GM13976 (cell line): ENCODE measurements around the gene B4GALT2.

Experiments used
- DNase-seq: peaks from one replicate; pipeline ENCODE4 v3.0.0; 2012; ENCODE audit warnings: low spot score
- in situ Hi-C: fragments of 300-500 bp; cut with MboI; formaldehyde crosslinking; loops from one replicate; pipeline ENCODE4 v1.12.0; 2022; ENCODE audit warnings: low sequenced_read_pairs, mixed read lengths, inconsistent platforms; ENCODE audit not compliant: unreplicated experiment
- TF ChIP-seq, protein P1 (sequence below): IDR thresholded peaks from 2 replicates; pipeline ENCODE4 v1.5.1; 2012; ENCODE audit warnings: borderline replicate concordance, mild to moderate bottlenecking; ENCODE audit not compliant: insufficient read depth; ENCODE audit errors: extremely low read depth, missing control alignments, control extremely low read depth

Gene B4GALT2

GRCh38 chr1:43973981-43974442, 5.0 kb upstream of the B4GALT2 start:
- no peak for DNase-seq
- in situ Hi-C loops, result no loop called here

DNA sequence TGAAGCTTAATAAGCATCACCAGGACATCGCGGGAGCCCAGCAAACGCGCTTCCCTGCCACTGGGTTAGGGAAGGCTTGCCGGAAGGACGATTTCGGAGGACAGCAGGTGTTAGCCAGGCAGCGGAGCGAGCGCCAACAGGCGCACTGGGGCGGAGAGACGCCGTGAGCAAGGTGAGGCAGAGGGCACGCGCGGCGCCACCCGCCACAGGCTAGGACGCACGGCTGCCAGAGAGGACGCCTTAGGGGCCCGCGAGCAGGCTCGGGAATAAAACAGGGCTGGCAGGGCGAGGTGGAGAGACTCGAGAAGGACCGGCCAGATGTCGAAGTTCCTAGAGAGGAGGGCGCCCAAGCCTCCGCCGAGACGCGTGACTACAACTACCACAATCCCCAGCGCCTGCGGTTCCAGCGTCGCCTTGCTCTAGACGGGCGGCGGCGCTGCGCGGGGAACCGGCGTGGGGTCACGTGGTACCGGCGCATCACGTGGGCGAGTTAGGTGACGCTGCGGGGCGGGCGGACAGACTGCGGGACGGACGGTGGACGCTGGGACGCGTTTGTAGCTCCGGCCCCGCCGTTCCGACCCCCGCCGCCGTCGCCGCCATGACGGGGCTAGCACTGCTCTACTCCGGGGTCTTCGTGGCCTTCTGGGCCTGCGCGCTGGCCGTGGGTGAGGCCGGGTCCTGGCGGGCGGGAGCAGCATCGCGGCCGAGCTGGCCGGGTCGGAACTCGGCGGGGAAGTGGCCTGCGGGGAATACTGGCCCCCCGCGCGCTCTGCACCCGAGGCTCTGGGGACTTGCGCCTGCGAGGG, 4.4 kb upstream of the B4GALT2 start, which contains the start of gene ATP6V0B:
Gene ATP6V0B, plus strand, starts transcription at position 518 of the 806 bp plus-strand sequence. Its CDS starts 81 bp downstream, at position 599.
- DNase-seq, result peak; percentile 98

More at GRCh38 chr1:43973981-43974442, 5.0 kb upstream of the B4GALT2 start:
- TF ChIP-seq, protein P1, sequence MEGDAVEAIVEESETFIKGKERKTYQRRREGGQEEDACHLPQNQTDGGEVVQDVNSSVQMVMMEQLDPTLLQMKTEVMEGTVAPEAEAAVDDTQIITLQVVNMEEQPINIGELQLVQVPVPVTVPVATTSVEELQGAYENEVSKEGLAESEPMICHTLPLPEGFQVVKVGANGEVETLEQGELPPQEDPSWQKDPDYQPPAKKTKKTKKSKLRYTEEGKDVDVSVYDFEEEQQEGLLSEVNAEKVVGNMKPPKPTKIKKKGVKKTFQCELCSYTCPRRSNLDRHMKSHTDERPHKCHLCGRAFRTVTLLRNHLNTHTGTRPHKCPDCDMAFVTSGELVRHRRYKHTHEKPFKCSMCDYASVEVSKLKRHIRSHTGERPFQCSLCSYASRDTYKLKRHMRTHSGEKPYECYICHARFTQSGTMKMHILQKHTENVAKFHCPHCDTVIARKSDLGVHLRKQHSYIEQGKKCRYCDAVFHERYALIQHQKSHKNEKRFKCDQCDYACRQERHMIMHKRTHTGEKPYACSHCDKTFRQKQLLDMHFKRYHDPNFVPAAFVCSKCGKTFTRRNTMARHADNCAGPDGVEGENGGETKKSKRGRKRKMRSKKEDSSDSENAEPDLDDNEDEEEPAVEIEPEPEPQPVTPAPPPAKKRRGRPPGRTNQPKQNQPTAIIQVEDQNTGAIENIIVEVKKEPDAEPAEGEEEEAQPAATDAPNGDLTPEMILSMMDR, result no peak

GRCh38 chr1:43975249-43975961, 3.6 kb upstream of the B4GALT2 start:
- TF ChIP-seq, protein P1, result no peak
- peak; percentile 58 for DNase-seq
- in situ Hi-C loops, result no loop called here

More for the DNA sequence above, 4.4 kb upstream of the B4GALT2 start, which contains the start of gene ATP6V0B:
- in situ Hi-C loops, result no loop called here
- TF ChIP-seq, protein P1, result peak; percentile 14

DNA sequence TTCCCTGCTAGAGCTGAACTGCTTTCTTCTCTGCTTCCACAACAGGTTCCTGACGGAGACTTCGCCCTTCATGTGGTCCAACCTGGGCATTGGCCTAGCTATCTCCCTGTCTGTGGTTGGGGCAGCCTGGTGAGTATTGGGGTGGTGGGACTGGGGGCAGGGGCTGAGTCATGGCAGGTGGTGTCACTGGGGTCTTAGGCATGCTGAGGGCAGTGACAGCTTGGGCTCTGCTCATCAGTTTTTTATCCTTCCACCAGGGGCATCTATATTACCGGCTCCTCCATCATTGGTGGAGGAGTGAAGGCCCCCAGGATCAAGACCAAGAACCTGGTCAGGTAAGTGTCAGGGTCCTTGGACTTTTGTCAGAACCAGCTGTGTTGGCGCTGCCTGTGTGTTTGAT, 3.0 kb upstream of the B4GALT2 start:
- TF ChIP-seq, protein P1, result no peak
- DNase-seq, result no peak
- in situ Hi-C loops, result no loop called here

GRCh38 chr1:43976890-43977289, 2.1 kb upstream of the B4GALT2 start:
- no peak for DNase-seq
- in situ Hi-C loops, result no loop called here
- TF ChIP-seq, protein P1, result no peak

GRCh38 chr1:43977376-43978263, 1.4 kb upstream of the B4GALT2 start:
- TF ChIP-seq, protein P1, result no peak
- in situ Hi-C loops, result no loop called here
- DNase-seq, result no peak
